MCF 10A (cell line): ENCODE data around the gene C8A. TPM values are rescaled to one million over a fixed set of nuclear protein-coding genes. Genes with fewer than 3 reads are reported as not detected.

Experiments
- BruUV-seq: library from RNA; stranded (reverse); fragments of 400-500 nt; replicated peaks from 2 replicates; lab custom pipeline; 2021; lab: Mats Ljungman, UMichigan
- CTCF ChIA-PET: fragments of 300-600 bp; sonication (Branson Sonifier 250); formaldehyde crosslinking; extraction: SDS; loops from one replicate; lab custom pipeline; 2021; ENCODE audit warnings: antibody characterized with exemption, inconsistent platforms; lab: Yijun Ruan, JAX
- POLR2A ChIA-PET: fragments of 300-600, 350-650 bp; sonication (Branson Sonifier 250); formaldehyde crosslinking; extraction: SDS; loops from one replicate; lab custom pipeline; 2020; ENCODE audit warnings: antibody characterized with exemption, inconsistent platforms; lab: Yijun Ruan, JAX
- DNase-seq: peaks from one replicate; pipeline ENCODE4 v3.0.0-alpha.2; 2018; ENCODE audit not compliant: unreplicated experiment
- H3K27ac Mint-ChIP-seq: one replicate; pipeline ENCODE4 v1.8.0; 2022; ENCODE audit warnings: mild to moderate bottlenecking, low read depth, mixed read lengths; ENCODE audit not compliant: unreplicated experiment
- H3K27me3 Mint-ChIP-seq: one replicate; pipeline ENCODE4 v1.8.0; 2022; ENCODE audit warnings: mixed read lengths; ENCODE audit not compliant: insufficient read depth, unreplicated experiment
- H3K36me3 Mint-ChIP-seq: one replicate; pipeline ENCODE4 v1.8.0; 2022; ENCODE audit warnings: mild to moderate bottlenecking, moderate library complexity, mixed read lengths; ENCODE audit not compliant: insufficient read depth, unreplicated experiment
- H3K4me1 Mint-ChIP-seq: one replicate; pipeline ENCODE4 v1.8.0; 2022; ENCODE audit warnings: mixed read lengths; ENCODE audit not compliant: insufficient read depth, unreplicated experiment
- H3K4me3 Mint-ChIP-seq: one replicate; pipeline ENCODE4 v1.8.0; 2022; ENCODE audit warnings: mild to moderate bottlenecking, moderate library complexity, mixed read lengths; ENCODE audit not compliant: unreplicated experiment
- H3K9me3 Mint-ChIP-seq: one replicate; pipeline ENCODE4 v1.8.0; 2022; ENCODE audit warnings: mixed read lengths; ENCODE audit not compliant: unreplicated experiment
- CTCF ChIP-seq: fragments of 200-600 bp; IDR thresholded peaks from one replicate; pipeline ENCODE4 v1.8.0; 2022; ENCODE audit warnings: antibody characterized with exemption, mild to moderate bottlenecking; ENCODE audit not compliant: unreplicated experiment
- intact Hi-C: fragments of 100-400 bp; cut with micrococcal nuclease; formaldehyde crosslinking; loops from 2 replicates; pipeline ENCODE4 v1.14.1; 2022
- total RNA-seq: library from RNA; stranded (reverse); gene quantifications from 2 replicates; pipeline ENCODE4 v1.2.3, GENCODE V29; 2022

The C8A gene
- total RNA-seq, 1 experiment from 2014 or later, result not detected

- Mint-ChIP-seq H3K4me1 (peaks cover 16% of the 10 kb centered on the region), H3K27me3 (peaks cover 20% of the 10 kb centered on the region), H3K27ac (no peak overlapping the region), H3K9me3 (no peaks in the 10 kb centered on the region), H3K4me3 (peak overlapping the region; percentile 50), H3K36me3 (no peaks in the 10 kb centered on the region)
- POLR2A ChIA-PET, result interaction anchor here (0.7 to 1.0 kb wide), 2 partner anchors 193 to 526 kb away, joined by 4 read pairs; no protein-coding TSS in a partner anchor
- intact Hi-C loops, result loop anchor here (1.0 to 2.0 kb wide), 4 partner anchors 509 to 1715 kb away; partner anchors contain the start of gene OMA1
- BruUV-seq, result no TSS peak
- DNase-seq, result peak; percentile 82
- CTCF ChIA-PET, result interaction anchor here (0.5 to 4.3 kb wide), 28 partner anchors 9 to 1820 kb away, joined by 3 to 39 read pairs (median 3); partner anchors contain the start of gene FYB2
- TF ChIP-seq CTCF, result peak; percentile 93
Observed at GRCh38 chr1:56831871-56832693, 22.5 kb upstream of the C8A start.

GRCh38 chr1:56833088-56833487 lies 21.5 kb upstream of the C8A start:
- Mint-ChIP-seq H3K36me3 (no peaks in the 10 kb centered on the region), H3K4me3 (no peak overlapping the region), H3K9me3 (no peaks in the 10 kb centered on the region), H3K4me1 (peaks cover 16% of the 10 kb centered on the region), H3K27ac (no peak overlapping the region), H3K27me3 (peaks cover 18% of the 10 kb centered on the region)
- ChIA-PET POLR2A (no interaction called here), CTCF (interaction anchor here (0.5 to 4.3 kb wide), 8 partner anchors 12 to 1181 kb away, joined by 3 to 39 read pairs (median 4); partner anchors contain the start of gene FYB2)
- no peak for DNase-seq
- TF ChIP-seq CTCF, result no peak
- intact Hi-C loops, result loop anchor here (2.0 kb wide), 2 partner anchors 508 to 1714 kb away; partner anchors contain the start of gene OMA1
- BruUV-seq, result no TSS peak

GRCh38 chr1:56834137-56834900 lies 20.3 kb upstream of the C8A start:
- Mint-ChIP-seq H3K4me1 (peaks cover 16% of the 10 kb centered on the region), H3K27me3 (peaks cover 6% of the 10 kb centered on the region), H3K9me3 (no peaks in the 10 kb centered on the region), H3K36me3 (no peaks in the 10 kb centered on the region), H3K4me3 (no peak overlapping the region), H3K27ac (no peak overlapping the region)
- BruUV-seq, result no TSS peak
- TF ChIP-seq CTCF, result no peak
- DNase-seq, result no peak
- POLR2A ChIA-PET, result no interaction called here
- CTCF ChIA-PET, result interaction anchor here (0.6 to 4.1 kb wide), 4 partner anchors 13 to 1817 kb away, joined by 3 to 18 read pairs (median 4); no protein-coding TSS in a partner anchor
- intact Hi-C loops, result no loop called here
